GM21723 (cell line): ENCODE data around the gene RELCH.

ENCODE experiments used
- ATAC-seq: cut with Tn5 transposase; IDR thresholded peaks from one replicate; pipeline ENCODE4 v1.9.1; 2021; ENCODE audit warnings: mild to moderate bottlenecking, moderate library complexity; ENCODE audit not compliant: unreplicated experiment

Gene RELCH

DNA sequence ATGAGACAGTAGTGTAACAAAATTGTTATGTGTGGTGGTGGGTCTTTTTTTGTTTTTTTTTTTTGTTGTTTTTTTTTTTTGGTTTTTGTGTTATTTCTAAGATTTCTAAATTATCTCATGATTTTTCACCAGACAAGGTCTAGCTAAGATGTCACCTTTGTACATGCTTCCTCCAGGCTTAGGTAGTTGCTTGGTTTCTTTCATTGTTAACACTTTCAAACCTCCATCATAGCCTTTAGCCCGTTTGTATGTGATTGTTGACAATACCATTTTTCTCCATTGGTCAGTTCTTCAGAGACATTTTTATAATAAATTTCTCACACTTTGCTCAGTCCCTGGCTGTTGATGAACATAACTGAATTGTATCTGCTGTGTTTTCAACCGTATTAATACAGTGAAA, 2.2 kb downstream of the RELCH start:
- no peak for ATAC-seq

DNA sequence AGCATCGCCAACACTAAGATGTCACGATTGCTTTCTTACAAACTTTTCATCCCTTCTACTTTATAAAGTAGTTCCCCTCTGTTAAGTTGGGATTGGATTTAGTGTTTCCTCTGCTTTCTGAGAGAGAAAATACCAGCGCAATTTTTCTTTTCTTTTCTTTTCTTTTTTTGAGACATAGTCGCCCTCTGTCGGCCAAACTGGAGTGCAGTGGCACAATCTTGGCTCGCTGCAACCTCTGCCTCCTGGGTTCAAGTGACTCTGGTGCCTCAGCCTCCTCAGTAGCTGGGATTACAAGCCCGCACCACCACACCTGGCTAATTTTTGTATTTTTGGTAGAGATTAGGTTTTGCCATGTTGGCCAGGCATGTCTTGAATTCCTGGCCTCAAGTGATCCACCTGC, 9.0 kb downstream of the RELCH start:
- no peak for ATAC-seq

DNA sequence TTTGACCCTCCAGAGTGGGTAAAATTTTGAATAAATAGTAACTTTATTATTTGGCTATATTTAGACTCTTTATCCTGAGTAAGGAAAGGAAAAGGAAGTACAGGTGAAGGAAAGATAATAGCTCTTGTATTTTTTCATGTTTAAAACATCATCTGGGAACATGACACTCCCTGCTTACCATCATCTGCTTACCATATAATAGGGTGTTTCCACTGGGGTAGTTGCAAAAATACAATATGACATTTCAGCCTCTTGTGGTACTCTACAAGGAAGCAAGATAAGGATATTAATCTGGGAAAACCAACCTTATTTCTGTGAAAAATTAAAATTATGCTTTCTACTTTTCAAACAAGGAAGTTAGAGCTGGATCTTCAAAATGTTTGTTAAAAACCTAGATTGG, 9.9 kb downstream of the RELCH start:
- ATAC-seq, result no peak

GRCh38 chr18:62198259-62198658, 11.2 kb downstream of the RELCH start:
- ATAC-seq, result no peak

- no peak for ATAC-seq
These were observed 12.6 kb downstream of the RELCH start for GRCh38 chr18:62199629-62200028.

- ATAC-seq, result peak; percentile 47
These were observed 13.3 kb downstream of the RELCH start for GRCh38 chr18:62200121-62200914.

DNA sequence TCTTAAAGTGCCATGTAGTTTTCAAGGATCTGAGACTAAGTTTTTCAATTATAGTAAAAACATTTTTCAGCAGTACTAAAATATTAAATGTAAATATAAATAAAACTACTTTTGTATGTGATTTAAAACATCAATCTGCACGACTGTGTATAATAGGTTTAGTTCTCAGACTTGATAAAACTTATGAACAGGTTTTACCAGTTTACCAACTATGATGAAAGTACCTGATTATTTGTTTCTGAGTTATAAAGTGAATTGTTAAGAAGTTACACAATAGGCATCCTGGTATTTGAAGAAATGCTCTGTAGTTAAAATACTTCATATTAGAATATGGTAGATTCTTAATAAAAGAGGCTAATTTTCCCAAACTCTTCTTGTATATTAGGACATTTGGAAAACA, 14.8 kb downstream of the RELCH start:
- no peak for ATAC-seq

- ATAC-seq, result no peak
These were observed 18.8 kb downstream of the RELCH start for GRCh38 chr18:62205824-62206223.

GRCh38 chr18:62206593-62206992, 19.5 kb downstream of the RELCH start:
- ATAC-seq, result no peak

DNA sequence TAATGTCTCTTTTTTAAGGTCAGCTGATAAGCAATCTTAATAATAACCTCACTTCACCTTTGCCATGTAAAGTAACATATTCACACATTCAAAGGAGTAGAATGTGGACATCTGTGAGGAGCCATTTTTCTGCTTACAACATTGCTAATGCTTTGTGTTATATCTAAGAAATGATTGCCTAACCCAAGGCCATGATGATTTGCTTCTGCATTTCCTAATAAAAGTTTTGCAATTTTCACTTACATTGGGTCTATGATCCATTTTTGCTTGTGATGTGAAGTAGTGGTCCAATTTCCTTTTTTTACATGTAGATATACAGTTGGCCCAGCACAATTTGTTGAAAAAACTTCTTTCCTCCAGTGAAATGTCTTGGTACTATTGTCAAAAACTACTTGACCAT, 22.0 kb downstream of the RELCH start:
- ATAC-seq, result no peak

DNA sequence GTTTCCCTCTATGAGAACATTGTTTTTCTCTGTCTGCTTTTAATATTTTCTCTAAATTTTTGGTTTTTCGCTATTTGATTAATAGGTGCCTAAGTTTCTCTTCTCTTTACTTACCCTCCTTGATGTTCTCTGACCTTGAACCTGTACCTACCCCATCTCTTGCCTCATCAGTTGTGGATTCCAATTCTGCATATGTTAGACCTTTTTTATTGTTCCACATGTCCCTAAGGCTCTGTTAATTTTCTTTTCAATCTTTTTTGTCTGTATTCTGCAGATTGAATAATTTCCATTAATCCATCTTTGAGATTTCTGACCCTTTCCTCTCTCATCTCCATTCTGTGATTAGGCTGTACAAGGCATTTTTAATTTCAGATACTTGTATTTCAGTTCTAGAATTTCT, 23.1 kb downstream of the RELCH start:
- ATAC-seq, result no peak

GRCh38 chr18:62211325-62211828, 24.3 kb downstream of the RELCH start:
- no peak for ATAC-seq

- no peak for ATAC-seq
These were observed 27.7 kb downstream of the RELCH start for GRCh38 chr18:62214790-62215189.

- ATAC-seq, result no peak
These were observed 37.2 kb downstream of the RELCH start for GRCh38 chr18:62224229-62224628.

DNA sequence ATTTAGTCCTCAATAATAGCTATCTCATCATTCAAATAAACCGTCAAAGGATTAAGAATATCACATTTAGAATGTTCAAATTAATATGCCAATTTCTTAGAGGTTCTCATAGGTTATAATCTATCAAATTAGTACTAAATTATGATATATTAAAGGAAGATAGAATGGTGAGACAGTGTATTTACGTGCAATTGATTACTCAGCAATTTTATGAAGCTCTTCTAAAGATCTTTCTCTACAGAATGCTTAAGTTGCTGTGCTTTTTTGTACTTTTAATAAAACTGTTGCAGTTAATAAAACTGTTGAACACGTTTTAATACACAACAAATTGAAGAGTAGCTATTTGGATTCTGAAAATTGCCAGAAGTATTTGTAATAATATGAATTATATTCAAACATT, 39.0 kb downstream of the RELCH start:
- ATAC-seq, result no peak

GRCh38 chr18:62236252-62236651, 49.2 kb downstream of the RELCH start:
- ATAC-seq, result no peak

DNA sequence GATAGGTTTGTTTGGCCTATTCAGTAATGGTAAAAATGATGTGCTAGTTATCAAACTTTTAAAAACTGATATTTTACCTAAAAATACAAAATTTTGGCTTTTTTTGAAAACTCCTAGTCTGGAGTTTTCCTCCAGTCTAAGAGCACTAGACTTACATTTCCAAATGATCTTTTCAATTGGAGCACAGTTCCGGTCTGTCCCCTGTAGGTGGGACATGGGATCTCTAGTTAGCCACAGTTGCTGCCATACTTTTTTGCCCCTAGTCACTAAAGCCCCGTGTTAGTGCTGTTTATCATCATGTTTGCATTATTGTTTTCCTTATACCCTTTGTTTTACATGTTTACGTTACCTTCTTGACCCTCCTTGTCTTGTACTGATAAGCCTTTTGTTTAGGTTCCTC, 52.4 kb downstream of the RELCH start:
- ATAC-seq, result no peak

DNA sequence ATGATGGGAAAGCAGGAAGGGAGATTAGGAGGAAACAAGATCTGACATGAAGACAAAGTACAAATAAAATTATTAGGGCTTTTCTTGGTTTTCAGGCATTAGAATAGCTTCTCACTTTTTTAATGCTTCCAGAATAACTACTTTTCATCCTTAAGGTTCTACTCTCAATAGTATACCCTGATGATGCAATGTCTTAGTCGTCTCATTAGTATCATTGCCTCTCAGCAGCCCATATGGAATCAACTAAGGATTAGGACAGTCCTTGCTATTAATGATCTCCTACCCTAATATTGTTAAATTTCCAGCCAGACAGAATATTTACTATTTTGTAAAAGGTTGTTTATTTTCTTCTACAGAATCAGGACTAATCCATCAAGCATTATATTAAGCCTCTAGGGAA, 55.9 kb downstream of the RELCH start:
- ATAC-seq, result no peak

- ATAC-seq, result no peak
These were observed 58.1 kb downstream of the RELCH start for GRCh38 chr18:62245177-62245576.

- no peak for ATAC-seq
These were observed 58.6 kb downstream of the RELCH start for GRCh38 chr18:62245699-62246098.

GRCh38 chr18:62248313-62248712, 61.3 kb downstream of the RELCH start:
- ATAC-seq, result no peak

- peak; percentile 76 for ATAC-seq
These were observed 62.5 kb downstream of the RELCH start for GRCh38 chr18:62249478-62250097.
